HG02759 (cell line): Measurements from ENCODE around the gene KCNIP4.

Experiments
- ATAC-seq: cut with Tn5 transposase; IDR thresholded peaks from one replicate; pipeline ENCODE4 v1.9.1; 2021; ENCODE audit warnings: mild to moderate bottlenecking, moderate library complexity; ENCODE audit not compliant: unreplicated experiment

KCNIP4 gene

GRCh38 chr4:20889901-20890300 lies 1058.7 kb downstream of the KCNIP4 start:
- ATAC-seq, result no peak

GRCh38 chr4:20883677-20884076 lies 1064.9 kb downstream of the KCNIP4 start:
- no peak for ATAC-seq

GRCh38 chr4:20883231-20883630 lies 1065.3 kb downstream of the KCNIP4 start:
- no peak for ATAC-seq

- no peak for ATAC-seq
Measured at GRCh38 chr4:20882500-20882899, 1066.1 kb downstream of the KCNIP4 start.

GRCh38 chr4:20881658-20882057 lies 1066.9 kb downstream of the KCNIP4 start:
- ATAC-seq, result no peak

GRCh38 chr4:20878806-20879205 lies 1069.8 kb downstream of the KCNIP4 start:
- ATAC-seq, result no peak

- no peak for ATAC-seq
Measured at GRCh38 chr4:20870436-20870835, 1078.1 kb downstream of the KCNIP4 start.

GRCh38 chr4:20868108-20868507 lies 1080.5 kb downstream of the KCNIP4 start:
- no peak for ATAC-seq

- ATAC-seq, result no peak
Measured at GRCh38 chr4:20860878-20861277, 1087.7 kb downstream of the KCNIP4 start.

GRCh38 chr4:20859097-20859781 lies 1089.3 kb downstream of the KCNIP4 start:
- ATAC-seq, result no peak

GRCh38 chr4:20857081-20857480 lies 1091.5 kb downstream of the KCNIP4 start:
- no peak for ATAC-seq

GRCh38 chr4:20847124-20847747 lies 1101.3 kb downstream of the KCNIP4 start:
- no peak for ATAC-seq

- ATAC-seq, result no peak
Measured at GRCh38 chr4:20844311-20844710, 1104.3 kb downstream of the KCNIP4 start.

- no peak for ATAC-seq
Measured at GRCh38 chr4:20840648-20841190, 1107.9 kb downstream of the KCNIP4 start.

GRCh38 chr4:20839957-20840356 lies 1108.6 kb downstream of the KCNIP4 start:
- no peak for ATAC-seq

- no peak for ATAC-seq
Measured at GRCh38 chr4:20838476-20838875, 1110.1 kb downstream of the KCNIP4 start.

GRCh38 chr4:20832826-20833225 lies 1115.7 kb downstream of the KCNIP4 start:
- ATAC-seq, result no peak

- no peak for ATAC-seq
Measured at GRCh38 chr4:20831746-20832145, 1116.8 kb downstream of the KCNIP4 start.

GRCh38 chr4:20829617-20830357 lies 1118.8 kb downstream of the KCNIP4 start:
- ATAC-seq, result no peak

GRCh38 chr4:20825505-20825904 lies 1123.1 kb downstream of the KCNIP4 start:
- no peak for ATAC-seq

GRCh38 chr4:20816287-20816686 lies 1132.3 kb downstream of the KCNIP4 start:
- ATAC-seq, result no peak

- ATAC-seq, result no peak
Measured at GRCh38 chr4:20813700-20814099, 1134.9 kb downstream of the KCNIP4 start.
